OCI-LY1 (cell line): ENCODE measurements around the gene SV2C.

Experiments
- EZH2 ChIP-seq: fragments of 200-600 bp; sonication (generic), shearing (Covaris generic); IDR thresholded peaks from 2 replicates; pipeline ENCODE4 v1.8.0; 2017; ENCODE audit warnings: borderline replicate concordance, mixed run types, mild to moderate bottlenecking, antibody characterized with exemption, low read length, moderate library complexity, mixed read lengths
- TF ChIP-seq, protein P1 (sequence below): fragments of 200-600 bp; sonication (generic), shearing (Covaris generic); IDR thresholded peaks from 2 replicates; pipeline ENCODE4 v1.5.1; 2017; ENCODE audit warnings: mild to moderate bottlenecking, antibody characterized with exemption, low read length, moderate library complexity, mixed read lengths

DNA sequence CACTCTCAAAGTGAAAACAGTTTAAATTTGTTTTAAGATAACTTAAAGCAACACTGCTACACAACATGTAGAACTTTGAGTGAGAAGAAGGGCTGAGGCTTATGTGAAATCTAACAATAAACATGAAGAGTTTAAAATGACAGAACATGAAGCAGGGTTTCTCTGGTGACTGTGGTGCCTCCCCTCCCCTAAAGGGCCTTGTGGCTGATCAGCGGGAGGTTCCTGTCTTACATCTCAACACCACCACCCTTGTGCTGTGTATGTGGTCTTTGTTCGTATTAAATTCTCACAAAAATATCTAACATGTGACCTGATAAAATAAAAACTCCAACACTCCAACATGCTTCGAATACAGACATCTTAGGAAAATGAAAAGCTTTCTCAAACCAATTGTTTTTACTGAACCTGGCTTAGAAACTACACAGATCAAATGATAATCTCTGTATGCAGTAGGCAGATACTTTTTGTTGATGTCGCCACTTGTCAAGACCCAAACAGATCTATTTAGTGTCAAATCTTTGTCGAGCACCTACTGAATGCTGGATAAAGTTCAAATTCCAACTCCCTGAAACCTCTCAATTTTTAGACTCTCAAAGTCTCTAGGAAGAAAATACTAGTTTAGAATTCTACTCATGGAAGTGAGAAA, 310.0 kb downstream of the SV2C start:
- TF ChIP-seq, protein P1, sequence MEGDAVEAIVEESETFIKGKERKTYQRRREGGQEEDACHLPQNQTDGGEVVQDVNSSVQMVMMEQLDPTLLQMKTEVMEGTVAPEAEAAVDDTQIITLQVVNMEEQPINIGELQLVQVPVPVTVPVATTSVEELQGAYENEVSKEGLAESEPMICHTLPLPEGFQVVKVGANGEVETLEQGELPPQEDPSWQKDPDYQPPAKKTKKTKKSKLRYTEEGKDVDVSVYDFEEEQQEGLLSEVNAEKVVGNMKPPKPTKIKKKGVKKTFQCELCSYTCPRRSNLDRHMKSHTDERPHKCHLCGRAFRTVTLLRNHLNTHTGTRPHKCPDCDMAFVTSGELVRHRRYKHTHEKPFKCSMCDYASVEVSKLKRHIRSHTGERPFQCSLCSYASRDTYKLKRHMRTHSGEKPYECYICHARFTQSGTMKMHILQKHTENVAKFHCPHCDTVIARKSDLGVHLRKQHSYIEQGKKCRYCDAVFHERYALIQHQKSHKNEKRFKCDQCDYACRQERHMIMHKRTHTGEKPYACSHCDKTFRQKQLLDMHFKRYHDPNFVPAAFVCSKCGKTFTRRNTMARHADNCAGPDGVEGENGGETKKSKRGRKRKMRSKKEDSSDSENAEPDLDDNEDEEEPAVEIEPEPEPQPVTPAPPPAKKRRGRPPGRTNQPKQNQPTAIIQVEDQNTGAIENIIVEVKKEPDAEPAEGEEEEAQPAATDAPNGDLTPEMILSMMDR, result no peak
- no peak for TF ChIP-seq EZH2
